HEK293 (cell line): ENCODE results near the gene MYO7B.

Source experiments
- GLI4 ChIP-seq: fragments of 450-650 bp; formaldehyde crosslinking; IDR thresholded peaks from 2 replicates; pipeline ENCODE4 v1.5.1; 2016; ENCODE audit warnings: missing biosample characterization, missing genetic modification characterization
- MEIS1 ChIP-seq: sonication (generic); formaldehyde crosslinking; IDR thresholded peaks from 2 replicates; pipeline ENCODE4 v1.8.1; 2022; ENCODE audit warnings: missing genetic modification reagents, mild to moderate bottlenecking, borderline replicate concordance
- PATZ1 ChIP-seq: fragments of 450-650 bp; formaldehyde crosslinking; IDR thresholded peaks from 2 replicates; pipeline ENCODE4 v1.5.1; 2016; ENCODE audit warnings: missing biosample characterization, missing genetic modification characterization
- PRDM1 ChIP-seq: fragments of 450-650 bp; formaldehyde crosslinking; IDR thresholded peaks from 2 replicates; pipeline ENCODE4; 2016; ENCODE audit warnings: missing biosample characterization, missing genetic modification characterization
- RBAK ChIP-seq: fragments of 450-650 bp; formaldehyde crosslinking; IDR thresholded peaks from 2 replicates; pipeline ENCODE4 v1.5.1; 2016; ENCODE audit warnings: missing biosample characterization, missing genetic modification characterization
- SETDB1 ChIP-seq: IDR thresholded peaks from one replicate; pipeline ENCODE4 v1.6.1; 2017; ENCODE audit warnings: mild to moderate bottlenecking, low read length, moderate library complexity, mixed read lengths; ENCODE audit not compliant: insufficient read length
- TCF7L2 ChIP-seq: IDR thresholded peaks from 2 replicates; pipeline ENCODE4 v1.6.1; 2011; ENCODE audit warnings: low read depth, mild to moderate bottlenecking, inconsistent platforms, low read length, moderate library complexity, borderline replicate concordance
- ZBTB1 ChIP-seq: fragments of 450-650 bp; formaldehyde crosslinking; IDR thresholded peaks from 2 replicates; pipeline ENCODE4 v1.5.1; 2016; ENCODE audit warnings: missing biosample characterization, missing genetic modification characterization
- ZNF24 ChIP-seq: fragments of 450-650 bp; formaldehyde crosslinking; IDR thresholded peaks from 2 replicates; pipeline ENCODE4 v1.5.1; 2016; ENCODE audit warnings: missing biosample characterization, missing genetic modification characterization
- ZNF280D ChIP-seq: fragments of 450-650 bp; formaldehyde crosslinking; IDR thresholded peaks from 2 replicates; pipeline ENCODE4 v1.5.1; 2016; ENCODE audit warnings: missing biosample characterization, missing genetic modification characterization
- ZNF335 ChIP-seq: fragments of 450-650 bp; formaldehyde crosslinking; conservative IDR thresholded peaks from 2 replicates; pipeline ENCODE4 v1.5.1; 2016; ENCODE audit warnings: missing biosample characterization, missing genetic modification characterization
- ZSCAN30 ChIP-seq: fragments of 450-650 bp; IDR thresholded peaks from 2 replicates; pipeline ENCODE4 v1.5.1; 2018; ENCODE audit warnings: missing biosample characterization, mild to moderate bottlenecking, missing genetic modification characterization, moderate library complexity
- TF ChIP-seq, protein P1 (sequence below): fragments of 450-650 bp; formaldehyde crosslinking; IDR thresholded peaks from 2 replicates; pipeline ENCODE4 v1.5.1; 2016; ENCODE audit warnings: missing biosample characterization, missing genetic modification characterization

DNA sequence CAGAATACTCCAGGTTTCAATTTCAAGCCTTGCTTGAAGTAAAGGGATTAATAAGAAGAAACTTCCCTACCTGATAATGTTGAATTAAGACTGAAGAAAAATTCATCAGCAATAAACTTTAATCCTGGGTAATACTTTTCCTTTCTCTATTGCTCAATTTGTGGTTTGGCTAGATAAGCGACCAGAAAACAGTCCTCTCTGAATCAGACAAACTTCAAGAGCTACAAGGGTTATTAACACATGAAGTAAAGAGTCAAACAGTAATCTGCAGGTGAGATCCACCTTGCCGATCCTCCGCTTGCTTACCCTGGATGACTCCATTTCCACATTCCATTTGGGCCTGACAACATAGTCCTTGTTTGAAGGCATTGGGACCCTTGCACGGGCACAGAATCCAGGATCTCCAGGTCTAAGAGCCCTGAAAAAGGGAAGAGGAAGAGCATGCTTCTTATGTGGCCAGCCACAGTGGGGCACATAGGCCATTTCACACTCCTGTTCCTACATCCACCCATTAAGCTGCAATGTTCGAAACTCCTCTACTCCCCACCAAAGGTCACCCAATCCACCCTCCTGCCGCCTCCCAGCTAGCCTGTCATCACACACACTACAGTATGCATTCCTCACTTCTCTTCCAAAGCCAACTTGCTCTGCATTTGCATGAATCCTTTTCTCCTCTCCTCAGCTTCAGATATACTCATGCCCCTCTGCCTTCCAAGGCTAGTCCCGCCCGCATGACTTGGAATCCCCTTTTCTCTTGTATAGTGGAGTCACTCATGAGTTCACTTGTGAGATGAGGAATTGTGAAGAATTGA lies 49.0 kb upstream of the MYO7B start:
- TF ChIP-seq TCF7L2 (no peak), ZSCAN30 (no peak), ZNF24 (no peak), ZNF335 (no peak), PATZ1 (tag by site-specific recombination) (no peak), MEIS1 (CRISPR knock-in tag) (no peak), SETDB1 (no peak), PRDM1 (tag by site-specific recombination) (no peak), RBAK (no peak), ZNF280D (tag by site-specific recombination) (no peak), GLI4 (no peak), ZBTB1 (tag by site-specific recombination) (no peak)
- TF ChIP-seq, protein P1, sequence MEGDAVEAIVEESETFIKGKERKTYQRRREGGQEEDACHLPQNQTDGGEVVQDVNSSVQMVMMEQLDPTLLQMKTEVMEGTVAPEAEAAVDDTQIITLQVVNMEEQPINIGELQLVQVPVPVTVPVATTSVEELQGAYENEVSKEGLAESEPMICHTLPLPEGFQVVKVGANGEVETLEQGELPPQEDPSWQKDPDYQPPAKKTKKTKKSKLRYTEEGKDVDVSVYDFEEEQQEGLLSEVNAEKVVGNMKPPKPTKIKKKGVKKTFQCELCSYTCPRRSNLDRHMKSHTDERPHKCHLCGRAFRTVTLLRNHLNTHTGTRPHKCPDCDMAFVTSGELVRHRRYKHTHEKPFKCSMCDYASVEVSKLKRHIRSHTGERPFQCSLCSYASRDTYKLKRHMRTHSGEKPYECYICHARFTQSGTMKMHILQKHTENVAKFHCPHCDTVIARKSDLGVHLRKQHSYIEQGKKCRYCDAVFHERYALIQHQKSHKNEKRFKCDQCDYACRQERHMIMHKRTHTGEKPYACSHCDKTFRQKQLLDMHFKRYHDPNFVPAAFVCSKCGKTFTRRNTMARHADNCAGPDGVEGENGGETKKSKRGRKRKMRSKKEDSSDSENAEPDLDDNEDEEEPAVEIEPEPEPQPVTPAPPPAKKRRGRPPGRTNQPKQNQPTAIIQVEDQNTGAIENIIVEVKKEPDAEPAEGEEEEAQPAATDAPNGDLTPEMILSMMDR (tag by site-specific recombination) = no peak
